ENCODE results near the gene POLR1H. TPM values are rescaled to one million over a fixed set of nuclear protein-coding genes. Genes with fewer than 3 reads are reported as not detected.
"Not testable (repeated sequence)": the region's sequence is repeated elsewhere in the genome, so short reads cannot be mapped to it uniquely, and the experiment has no call there.

POLR1H gene, protein sequence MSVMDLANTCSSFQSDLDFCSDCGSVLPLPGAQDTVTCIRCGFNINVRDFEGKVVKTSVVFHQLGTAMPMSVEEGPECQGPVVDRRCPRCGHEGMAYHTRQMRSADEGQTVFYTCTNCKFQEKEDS
- polyA plus RNA-seq (2013, experiment 1 of 4) = 34.9 TPM
- 33.7 TPM for polyA plus RNA-seq (2013, experiment 2 of 4)
- 36.9 TPM for polyA plus RNA-seq (2013, experiment 3 of 4)
- 37.9 TPM for polyA plus RNA-seq (2013, experiment 4 of 4)

DNA sequence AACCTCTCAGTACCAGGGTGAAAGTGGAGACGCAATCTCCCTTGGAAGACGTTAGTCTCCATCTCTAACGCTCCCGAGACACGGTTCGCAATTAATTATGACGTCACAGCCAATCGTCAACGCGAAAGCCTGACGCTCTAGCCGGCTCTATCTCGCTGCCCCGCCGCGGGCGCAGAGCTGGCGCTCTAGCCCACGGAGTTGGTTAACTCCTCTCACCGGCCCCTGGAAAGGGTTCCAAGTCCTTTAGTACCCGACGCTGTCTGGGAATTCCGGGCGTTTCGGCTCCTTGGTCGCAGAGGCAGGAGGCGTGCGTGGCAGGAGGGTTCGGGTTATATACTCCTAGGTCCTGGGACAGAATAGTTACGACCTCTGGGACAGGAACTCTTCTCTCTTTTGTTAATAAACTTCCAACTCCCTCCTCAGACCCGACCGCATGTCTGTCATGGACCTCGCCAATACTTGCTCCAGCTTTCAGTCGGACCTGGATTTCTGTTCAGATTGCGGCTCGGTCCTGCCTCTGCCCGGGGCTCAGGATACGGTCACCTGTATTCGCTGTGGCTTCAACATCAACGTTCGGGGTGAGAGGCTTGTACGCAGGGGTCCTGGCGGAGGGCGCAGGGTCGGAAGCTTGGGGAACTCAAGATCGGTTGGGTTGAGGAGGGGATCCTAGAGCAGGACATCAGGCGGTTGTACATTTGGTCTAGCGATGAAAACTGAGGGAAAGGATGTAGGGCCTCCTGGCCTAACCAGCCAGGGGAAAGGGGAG is at the start of gene POLR1H:
Gene POLR1H (plus strand): TSS at position 174 of the 766 bp plus-strand sequence. CDS start 260 bp downstream, at position 434.
- Histone ChIP-seq H3K4me3 (ENCODE audit: insufficient read depth, low read depth, low read length) (peak within 1 kb of the TSS; percentile 100), H3K9me3 (ENCODE audit: control insufficient read depth, low read length) (no peaks in the 10 kb centered on the region), H3K4me1 (ENCODE audit: control insufficient read depth, insufficient read depth, low read length) (peaks cover 14% of the 10 kb centered on the region), H3K27me3 (ENCODE audit: control insufficient read depth, insufficient read depth, low read length, poor library complexity, severe bottlenecking) (no peaks in the 10 kb centered on the region), H3K36me3 (ENCODE audit: control insufficient read depth, insufficient read depth, low read length) (no peaks in the 10 kb centered on the region), H3K27ac (ENCODE audit: insufficient read depth, low read depth, low read length, poor library complexity, severe bottlenecking) (peak within 1 kb of the TSS; percentile 54)
- WGBS, 2 experiments = 0 to 1% methylated on average over 48 of the region's 48 CpGs

DNA sequence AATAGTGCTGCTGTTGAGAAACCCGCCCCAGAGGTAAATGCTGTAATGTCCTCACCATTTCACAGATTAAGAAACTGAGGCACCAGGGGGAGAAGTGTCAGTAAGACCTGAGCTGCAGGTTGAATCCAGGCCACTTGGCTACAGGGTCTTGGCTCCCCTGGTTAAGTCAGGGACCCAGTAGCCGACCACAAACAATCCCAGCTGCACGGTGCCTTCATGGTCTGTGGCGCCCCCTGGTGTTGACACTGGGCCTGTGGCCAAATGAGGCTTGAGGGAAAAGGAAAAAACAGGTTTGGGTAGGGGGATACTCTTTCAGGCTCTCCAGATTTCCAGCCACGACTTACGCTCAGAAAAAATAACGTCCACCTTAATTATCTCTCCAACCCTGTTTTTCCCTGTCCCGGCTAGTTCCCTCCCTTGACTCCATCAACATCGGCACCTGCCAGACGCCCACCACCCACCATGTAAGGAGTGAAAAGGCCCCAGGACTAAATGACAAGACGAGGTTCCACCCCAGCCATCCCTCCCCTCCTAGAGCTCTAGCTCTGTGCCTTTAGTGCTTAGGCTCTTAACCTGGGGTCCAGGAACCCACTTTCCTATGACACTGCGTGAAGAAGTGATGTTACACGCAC is 47.7 kb upstream of the POLR1H start:
- H3K27me3 ChIP-seq (ENCODE audit: control insufficient read depth, insufficient read depth, low read length, poor library complexity, severe bottlenecking) = peaks cover 17% of the 10 kb centered on the region
- no peaks in the 10 kb centered on the region for H3K36me3 ChIP-seq (ENCODE audit: control insufficient read depth, insufficient read depth, low read length)
- WGBS, 2 experiments = 51 to 56% methylated on average over 13 of the region's 13 CpGs
- H3K9me3 ChIP-seq (ENCODE audit: control insufficient read depth, low read length) = no peaks in the 10 kb centered on the region
- H3K27ac ChIP-seq (ENCODE audit: insufficient read depth, low read depth, low read length, poor library complexity, severe bottlenecking) = no peak overlapping the region
- no peak overlapping the region for H3K4me3 ChIP-seq (ENCODE audit: insufficient read depth, low read depth, low read length)
- no peaks in the 10 kb centered on the region for H3K4me1 ChIP-seq (ENCODE audit: control insufficient read depth, insufficient read depth, low read length)

DNA sequence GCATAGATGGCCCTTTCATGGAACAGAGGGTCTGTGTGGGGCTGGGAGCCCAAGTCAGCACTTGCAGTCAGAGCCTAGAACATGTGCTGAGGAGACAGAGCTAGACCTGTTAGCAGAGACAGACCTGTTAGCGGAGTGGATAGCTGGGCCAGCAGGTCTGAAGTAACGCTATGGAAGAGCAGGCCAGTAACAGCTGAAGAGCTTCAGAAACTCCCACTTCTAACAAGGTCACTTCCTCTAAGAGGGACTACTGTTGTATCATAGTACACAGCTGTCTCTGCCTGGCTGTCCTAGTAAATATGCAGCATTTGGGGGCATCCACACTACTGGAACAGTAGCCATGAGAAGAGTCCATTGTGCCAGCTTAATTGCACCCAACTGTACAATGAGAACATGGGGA is 41.2 kb upstream of the POLR1H start:
- Histone ChIP-seq H3K27ac (ENCODE audit: insufficient read depth, low read depth, low read length, poor library complexity, severe bottlenecking) (no peak overlapping the region), H3K9me3 (ENCODE audit: control insufficient read depth, low read length) (no peaks in the 10 kb centered on the region), H3K27me3 (ENCODE audit: control insufficient read depth, insufficient read depth, low read length, poor library complexity, severe bottlenecking) (no peaks in the 10 kb centered on the region), H3K4me3 (ENCODE audit: insufficient read depth, low read depth, low read length) (no peak overlapping the region), H3K36me3 (ENCODE audit: control insufficient read depth, insufficient read depth, low read length) (no peaks in the 10 kb centered on the region), H3K4me1 (ENCODE audit: control insufficient read depth, insufficient read depth, low read length) (no peaks in the 10 kb centered on the region)
- WGBS, 2 experiments = 90 to 95% methylated on average over 2 of the region's 2 CpGs

DNA sequence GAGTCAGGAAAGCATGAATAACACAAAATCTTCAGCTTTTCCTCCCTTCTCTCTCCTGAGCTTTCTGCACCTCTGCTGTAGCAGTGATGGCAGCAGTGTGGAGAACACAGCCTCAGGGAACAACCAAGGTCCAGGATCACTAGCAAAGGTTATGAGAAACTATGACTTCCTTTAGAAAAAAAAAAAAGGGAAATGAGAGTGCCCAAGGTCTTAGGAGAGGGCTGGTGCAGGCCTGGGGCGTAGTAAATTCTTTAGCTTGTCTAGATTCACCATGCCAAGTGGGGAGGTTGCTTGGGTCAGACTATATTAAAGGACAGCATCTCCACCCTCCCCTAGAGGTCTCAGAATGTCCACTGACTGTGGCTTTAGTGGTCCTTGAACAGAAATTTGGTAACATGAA is 40.4 kb upstream of the POLR1H start:
- Histone ChIP-seq H3K9me3 (ENCODE audit: control insufficient read depth, low read length) (no peaks in the 10 kb centered on the region), H3K4me1 (ENCODE audit: control insufficient read depth, insufficient read depth, low read length) (no peaks in the 10 kb centered on the region), H3K27ac (ENCODE audit: insufficient read depth, low read depth, low read length, poor library complexity, severe bottlenecking) (no peak overlapping the region), H3K4me3 (ENCODE audit: insufficient read depth, low read depth, low read length) (no peak overlapping the region), H3K27me3 (ENCODE audit: control insufficient read depth, insufficient read depth, low read length, poor library complexity, severe bottlenecking) (no peaks in the 10 kb centered on the region), H3K36me3 (ENCODE audit: control insufficient read depth, insufficient read depth, low read length) (no peaks in the 10 kb centered on the region)
- WGBS, 2 experiments = 80 to 94% methylated on average over 1 of the region's 1 CpG

DNA sequence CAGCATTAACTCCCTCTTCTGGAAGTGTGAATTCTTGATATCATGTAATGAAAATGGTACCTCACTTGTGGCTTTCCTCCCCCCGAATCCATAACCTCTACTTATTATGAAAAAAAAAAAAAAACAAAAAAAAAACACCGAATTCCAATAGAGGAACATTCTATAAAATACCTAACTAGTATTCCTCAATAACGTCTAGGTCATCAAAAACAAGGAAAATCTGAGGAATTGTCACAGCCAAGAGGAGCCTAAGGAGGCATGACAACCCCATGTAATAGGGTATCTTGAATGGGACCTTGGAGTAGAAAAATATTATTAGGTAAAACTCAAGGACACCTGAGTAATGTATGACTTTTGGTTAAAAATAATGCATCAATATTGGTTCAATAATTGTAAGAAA is 38.9 kb upstream of the POLR1H start:
- WGBS, 2 experiments = 89 to 94% methylated on average over 2 to 3 of the region's 3 CpGs
- H3K4me1 ChIP-seq (ENCODE audit: control insufficient read depth, insufficient read depth, low read length) = no peaks in the 10 kb centered on the region
- H3K27me3 ChIP-seq (ENCODE audit: control insufficient read depth, insufficient read depth, low read length, poor library complexity, severe bottlenecking) = no peaks in the 10 kb centered on the region
- no peak overlapping the region for H3K27ac ChIP-seq (ENCODE audit: insufficient read depth, low read depth, low read length, poor library complexity, severe bottlenecking)
- no peak overlapping the region for H3K4me3 ChIP-seq (ENCODE audit: insufficient read depth, low read depth, low read length)
- H3K36me3 ChIP-seq (ENCODE audit: control insufficient read depth, insufficient read depth, low read length) = no peaks in the 10 kb centered on the region
- H3K9me3 ChIP-seq (ENCODE audit: control insufficient read depth, low read length) = no peaks in the 10 kb centered on the region

DNA sequence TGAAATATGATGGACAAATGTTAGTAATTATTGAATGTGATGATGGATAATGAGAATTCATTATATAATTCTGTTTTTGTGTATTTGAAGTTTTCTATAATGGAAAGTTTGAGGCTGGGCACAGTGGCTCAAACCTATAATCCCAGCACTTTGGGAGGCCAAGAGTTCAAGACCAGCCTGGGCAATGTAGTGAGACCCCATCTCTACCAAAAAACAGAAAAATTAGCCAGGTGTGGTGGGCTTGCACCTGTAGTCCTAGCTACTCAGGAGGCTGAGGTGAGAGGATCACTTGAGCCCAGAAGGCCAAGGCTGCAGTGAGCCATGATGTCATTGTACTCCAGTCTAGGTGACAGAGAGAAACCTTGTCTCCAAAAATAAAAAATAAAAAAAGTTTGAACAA is 38.4 kb upstream of the POLR1H start:
- H3K9me3 ChIP-seq (ENCODE audit: control insufficient read depth, low read length); H3K27ac ChIP-seq (ENCODE audit: insufficient read depth, low read depth, low read length, poor library complexity, severe bottlenecking); H3K27me3 ChIP-seq (ENCODE audit: control insufficient read depth, insufficient read depth, low read length, poor library complexity, severe bottlenecking); H3K4me1 ChIP-seq (ENCODE audit: control insufficient read depth, insufficient read depth, low read length); H3K36me3 ChIP-seq (ENCODE audit: control insufficient read depth, insufficient read depth, low read length); H3K4me3 ChIP-seq (ENCODE audit: insufficient read depth, low read depth, low read length): not testable (repeated sequence)

DNA sequence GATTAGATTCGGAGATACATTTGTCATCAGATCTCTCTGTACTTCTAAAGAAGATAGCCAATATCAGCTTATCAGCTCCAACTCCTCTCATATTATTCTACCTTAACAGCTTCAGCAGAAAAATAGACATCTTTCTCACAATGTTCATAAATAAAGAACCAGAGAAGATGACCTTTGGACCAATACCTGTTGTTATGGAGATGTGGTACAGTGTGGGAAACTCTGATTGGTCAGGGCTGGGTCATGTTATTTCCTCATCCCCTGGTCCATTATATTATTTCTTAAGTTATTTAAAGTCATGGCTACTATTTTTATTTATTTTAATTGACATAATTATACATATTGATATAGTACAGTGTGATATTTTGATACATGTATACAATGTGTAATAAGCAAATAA is 35.9 kb upstream of the POLR1H start:
- Histone ChIP-seq H3K27ac (ENCODE audit: insufficient read depth, low read depth, low read length, poor library complexity, severe bottlenecking) (no peak overlapping the region), H3K9me3 (ENCODE audit: control insufficient read depth, low read length) (no peaks in the 10 kb centered on the region), H3K36me3 (ENCODE audit: control insufficient read depth, insufficient read depth, low read length) (no peaks in the 10 kb centered on the region), H3K4me1 (ENCODE audit: control insufficient read depth, insufficient read depth, low read length) (no peaks in the 10 kb centered on the region), H3K4me3 (ENCODE audit: insufficient read depth, low read depth, low read length) (no peak overlapping the region), H3K27me3 (ENCODE audit: control insufficient read depth, insufficient read depth, low read length, poor library complexity, severe bottlenecking) (no peaks in the 10 kb centered on the region)
- 85 to 88% methylated on average over 1 of the region's 1 CpG for WGBS, 2 experiments

DNA sequence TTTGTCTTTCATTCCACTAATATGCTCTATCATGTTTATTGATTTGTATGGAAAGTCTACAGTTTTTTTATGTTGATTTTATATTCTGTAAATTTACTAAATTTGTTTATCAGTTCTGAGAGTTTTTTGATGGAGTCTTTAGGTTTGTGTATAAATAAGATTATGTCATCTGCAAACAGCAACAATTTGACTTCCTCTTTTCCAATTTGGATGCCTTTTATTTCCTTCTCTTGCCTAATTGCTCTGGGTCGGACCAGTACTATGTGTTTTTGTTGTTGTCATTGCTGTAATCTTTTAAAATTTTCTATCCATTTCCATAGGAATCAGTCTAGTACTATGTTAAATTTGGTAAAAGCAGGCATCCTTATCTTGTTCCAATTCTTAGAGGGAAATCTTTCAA is 31.5 kb upstream of the POLR1H start:
- Histone ChIP-seq H3K27ac (ENCODE audit: insufficient read depth, low read depth, low read length, poor library complexity, severe bottlenecking) (no peak overlapping the region), H3K27me3 (ENCODE audit: control insufficient read depth, insufficient read depth, low read length, poor library complexity, severe bottlenecking) (no peaks in the 10 kb centered on the region)
- 100% methylated on average over 1 of the region's 1 CpG; no CpG with 5 or more reads in 1 of the 2 experiments for WGBS, 2 experiments

DNA sequence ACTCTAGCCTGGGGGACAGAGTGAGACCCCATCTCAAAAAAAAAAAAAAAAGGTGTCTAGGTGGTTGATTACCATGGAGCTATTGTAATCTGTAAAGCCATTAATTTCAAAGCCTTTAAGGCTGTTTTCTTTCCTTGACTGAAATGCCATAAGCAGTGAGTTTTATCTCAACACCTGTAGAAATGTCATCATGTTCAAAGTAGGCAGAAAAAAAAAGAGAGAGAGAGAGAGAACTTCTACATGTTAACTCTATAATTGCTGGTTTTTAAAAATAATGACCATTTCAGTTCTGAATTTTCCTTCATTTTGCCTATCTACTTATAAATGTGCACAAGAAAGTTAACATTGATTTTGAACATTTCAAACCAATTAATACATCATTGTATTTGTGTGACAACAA is 29.7 kb upstream of the POLR1H start:
- Histone ChIP-seq H3K9me3 (ENCODE audit: control insufficient read depth, low read length) (no peaks in the 10 kb centered on the region), H3K27me3 (ENCODE audit: control insufficient read depth, insufficient read depth, low read length, poor library complexity, severe bottlenecking) (no peaks in the 10 kb centered on the region), H3K4me3 (ENCODE audit: insufficient read depth, low read depth, low read length) (no peak overlapping the region), H3K36me3 (ENCODE audit: control insufficient read depth, insufficient read depth, low read length) (no peaks in the 10 kb centered on the region), H3K4me1 (ENCODE audit: control insufficient read depth, insufficient read depth, low read length) (no peaks in the 10 kb centered on the region), H3K27ac (ENCODE audit: insufficient read depth, low read depth, low read length, poor library complexity, severe bottlenecking) (no peak overlapping the region)

More for the DNA sequence above, 31.5 kb upstream of the POLR1H start:
- no peak overlapping the region for H3K4me3 ChIP-seq (ENCODE audit: insufficient read depth, low read depth, low read length)
- H3K36me3 ChIP-seq (ENCODE audit: control insufficient read depth, insufficient read depth, low read length) = no peaks in the 10 kb centered on the region
- H3K4me1 ChIP-seq (ENCODE audit: control insufficient read depth, insufficient read depth, low read length) = no peaks in the 10 kb centered on the region
- no peaks in the 10 kb centered on the region for H3K9me3 ChIP-seq (ENCODE audit: control insufficient read depth, low read length)

DNA sequence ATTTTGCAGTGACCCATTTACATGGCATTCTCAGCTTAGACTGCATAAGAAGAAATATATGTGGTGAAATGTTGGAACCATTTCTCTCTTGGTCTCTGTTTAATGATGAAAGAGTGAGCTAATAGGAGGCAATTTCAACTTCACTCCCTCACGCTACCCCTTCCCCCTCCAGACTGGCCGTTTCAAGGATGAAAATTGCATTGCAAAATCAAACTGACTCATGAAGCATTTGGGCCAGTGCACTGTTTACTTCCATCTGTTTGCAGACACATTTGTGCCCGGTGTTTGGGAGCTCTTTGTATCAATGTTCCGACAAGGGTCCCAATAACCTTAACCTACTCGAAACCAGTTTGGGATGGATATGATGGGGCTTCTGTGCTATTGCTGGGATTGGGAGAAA is 27.6 kb upstream of the POLR1H start:
- H3K36me3 ChIP-seq (ENCODE audit: control insufficient read depth, insufficient read depth, low read length); H3K4me1 ChIP-seq (ENCODE audit: control insufficient read depth, insufficient read depth, low read length); H3K9me3 ChIP-seq (ENCODE audit: control insufficient read depth, low read length); H3K27ac ChIP-seq (ENCODE audit: insufficient read depth, low read depth, low read length, poor library complexity, severe bottlenecking); H3K4me3 ChIP-seq (ENCODE audit: insufficient read depth, low read depth, low read length); H3K27me3 ChIP-seq (ENCODE audit: control insufficient read depth, insufficient read depth, low read length, poor library complexity, severe bottlenecking): not testable (repeated sequence)
- 95% methylated on average over 4 to 5 of the region's 5 CpGs for WGBS, 2 experiments

Measured in ectodermal cell (in vitro differentiated cells).